Measurements from ENCODE around the gene ABCC4. TPM values are rescaled to one million over a fixed set of nuclear protein-coding genes. Genes with fewer than 3 reads are reported as not detected.

Gene ABCC4
- total and polyA plus RNA-seq, 2 experiments from 2014 or later, result 9.8 to 23.3 TPM

GRCh38 chr13:95304453-95304852, 3.2 kb upstream of the ABCC4 start:
- DNase-seq (ENCODE audit: low spot score), result no peak
- no peaks in the 10 kb centered on the region for H4K20me1 ChIP-seq (ENCODE audit: insufficient read depth, poor library complexity, severe bottlenecking)
- H3K36me3 ChIP-seq (replicated peaks; ENCODE audit: insufficient read depth, low read depth), result no peaks in the 10 kb centered on the region
- no peaks in the 10 kb centered on the region for H3K27me3 ChIP-seq
- no peak overlapping the region for H3K4me3 ChIP-seq
- 61% methylated on average over 2 of the region's 2 CpGs for WGBS (ENCODE audit: low lambda C conversion rate, missing lambda C conversion rate)
- no peaks in the 10 kb centered on the region for H3K9me3 ChIP-seq (ENCODE audit: low read depth)
- H3K79me2 ChIP-seq, result peaks cover 17% of the 10 kb centered on the region
- H3K4me1 ChIP-seq (ENCODE audit: insufficient read depth), result peaks cover 6% of the 10 kb centered on the region
- no peak for TF ChIP-seq CTCF (IDR thresholded peaks at IDR 0.05; ENCODE audit: poor library complexity)
- TF ChIP-seq EZH2phosphoT487 (IDR thresholded peaks at IDR 0.05; ENCODE audit: low read depth, severe bottlenecking, unreplicated experiment), result no peak
- TF ChIP-seq EZH2 (IDR thresholded peaks at IDR 0.05; ENCODE audit: borderline replicate concordance), result no peak
- H3K9me2 ChIP-seq (replicated peaks; ENCODE audit: insufficient read depth), result no peaks in the 10 kb centered on the region
- H3K4me2 ChIP-seq, result no peak overlapping the region
- H3K27ac ChIP-seq, result no peak overlapping the region
- no peak overlapping the region for H2AFZ ChIP-seq

DNA sequence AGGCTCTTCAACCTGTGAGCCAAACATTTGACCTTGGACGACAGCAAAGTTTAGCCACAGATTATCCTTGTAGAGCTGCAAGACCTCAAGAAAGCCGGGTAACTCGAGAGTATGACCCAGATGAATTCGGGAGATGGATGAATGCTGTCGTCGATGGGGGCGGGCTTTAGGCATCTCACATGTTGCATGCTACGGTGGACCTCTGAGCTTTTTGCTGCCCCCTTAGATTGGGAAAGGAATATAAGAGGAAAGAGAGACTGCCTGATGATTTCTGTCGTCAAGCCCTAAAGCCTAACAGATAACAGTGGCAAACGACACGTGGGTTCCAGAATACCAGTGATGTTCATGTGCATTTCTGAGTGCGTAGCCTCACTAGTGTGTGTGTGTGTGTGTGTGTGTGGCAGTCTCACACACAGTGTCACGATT, 730 bp upstream of the ABCC4 start:
- H3K27ac ChIP-seq, result peak overlapping the region; percentile 83
- no peaks in the 10 kb centered on the region for H3K9me3 ChIP-seq (ENCODE audit: low read depth)
- no peaks in the 10 kb centered on the region for H3K9me2 ChIP-seq (replicated peaks; ENCODE audit: insufficient read depth)
- H3K27me3 ChIP-seq, result no peaks in the 10 kb centered on the region
- WGBS (ENCODE audit: low lambda C conversion rate, missing lambda C conversion rate), result 20% methylated on average over 13 of the region's 13 CpGs
- H4K20me1 ChIP-seq (ENCODE audit: insufficient read depth, poor library complexity, severe bottlenecking), result no peaks in the 10 kb centered on the region
- no peaks in the 10 kb centered on the region for H3K36me3 ChIP-seq (replicated peaks; ENCODE audit: insufficient read depth, low read depth)
- peak overlapping the region; percentile 99 for H3K4me2 ChIP-seq
- peaks cover 18% of the 10 kb centered on the region for H3K4me1 ChIP-seq (ENCODE audit: insufficient read depth)
- H2AFZ ChIP-seq, result peak overlapping the region; percentile 47
- TF ChIP-seq CTCF (IDR thresholded peaks at IDR 0.05; ENCODE audit: poor library complexity) (no peak), EZH2phosphoT487 (IDR thresholded peaks at IDR 0.05; ENCODE audit: low read depth, severe bottlenecking, unreplicated experiment) (no peak), EZH2 (IDR thresholded peaks at IDR 0.05; ENCODE audit: borderline replicate concordance) (no peak)
- DNase-seq (ENCODE audit: low spot score), result no peak
- peaks cover 29% of the 10 kb centered on the region for H3K79me2 ChIP-seq
- peak overlapping the region; percentile 97 for H3K4me3 ChIP-seq

- Histone ChIP-seq H3K9me3 (ENCODE audit: low read depth) (no peaks in the 10 kb centered on the region), H4K20me1 (ENCODE audit: insufficient read depth, poor library complexity, severe bottlenecking) (no peaks in the 10 kb centered on the region), H2AFZ (peak overlapping the region; percentile 47), H3K79me2 (peaks cover 39% of the 10 kb centered on the region), H3K4me2 (peak overlapping the region; percentile 99), H3K4me1 (ENCODE audit: insufficient read depth) (peaks cover 26% of the 10 kb centered on the region), H3K36me3 (replicated peaks; ENCODE audit: insufficient read depth, low read depth) (no peaks in the 10 kb centered on the region), H3K27ac (peak overlapping the region; percentile 83), H3K4me3 (peak overlapping the region; percentile 97), H3K9me2 (replicated peaks; ENCODE audit: insufficient read depth) (no peaks in the 10 kb centered on the region), H3K27me3 (no peaks in the 10 kb centered on the region)
- no peak for TF ChIP-seq EZH2phosphoT487 (IDR thresholded peaks at IDR 0.05; ENCODE audit: low read depth, severe bottlenecking, unreplicated experiment)
- no peak for TF ChIP-seq CTCF (IDR thresholded peaks at IDR 0.05; ENCODE audit: poor library complexity)
- no peak for TF ChIP-seq EZH2 (IDR thresholded peaks at IDR 0.05; ENCODE audit: borderline replicate concordance)
- 2% methylated on average over 32 of the region's 45 CpGs for WGBS (ENCODE audit: low lambda C conversion rate, missing lambda C conversion rate)
- peak; percentile 80 for DNase-seq (ENCODE audit: low spot score)
Measured at GRCh38 chr13:95300625-95301182, 547 bp downstream of the ABCC4 start.

Measured in hepatocyte (in vitro differentiated cells).